B cell (primary cell): ENCODE results near the gene TNFRSF6B. TPM values are rescaled to one million over a fixed set of nuclear protein-coding genes. Genes with fewer than 3 reads are reported as not detected.

Experiments used
- ATAC-seq: fragments of 200-7000 bp; cut with Tn5 transposase; one replicate; pipeline ENCODE4 v1.10.0; 2021; ENCODE audit warnings: low read depth, mild to moderate bottlenecking, moderate number of reproducible peaks, moderate library complexity
- CTCF ChIA-PET: fragments of 350-600 bp; sonication (Branson Sonifier 250); formaldehyde crosslinking; loops from one replicate; lab custom pipeline; 2021; ENCODE audit warnings: antibody characterized with exemption, inconsistent platforms; lab: Charles Lee
- POLR2A ChIA-PET: fragments of 350-600 bp; sonication (Branson Sonifier 250); formaldehyde crosslinking; loops from one replicate; lab custom pipeline; 2021; ENCODE audit warnings: antibody characterized with exemption; lab: Charles Lee
- DNase-seq: peaks from one replicate; pipeline ENCODE4 v3.0.0; 2013
- H2AFZ ChIP-seq: 2 replicates; pipeline ENCODE4 v1.6.1; 2012; ENCODE audit warnings: mild to moderate bottlenecking, low read depth, low read length; ENCODE audit not compliant: insufficient read depth, poor library complexity, severe bottlenecking
- H3K27ac ChIP-seq, 2 donors: 1 replicate in 1 of 2; 2 replicates in 1 of 2; pipeline ENCODE4 v1.5.1; 2012 to 2013; ENCODE audit warnings: low read length in 2 of 2, mild to moderate bottlenecking in 2 of 2, moderate library complexity in 1 of 2
- H3K27me3 ChIP-seq, 4 experiments: fragments of 200-600 bp in 1 of 4; sonication (generic) in 1 of 4; replicated peaks in 1 of 4; 1 replicate in 2 of 4; 2 replicates in 2 of 4; pipeline versions ENCODE4 v1.6.1 to v1.7.0; 2013 to 2016; ENCODE audit warnings: low read length in 3 of 4, mild to moderate bottlenecking in 2 of 4, mixed read lengths in 1 of 4, moderate library complexity in 1 of 4; ENCODE audit not compliant: insufficient read depth in 4 of 4, control insufficient read depth in 3 of 4; ENCODE audit errors: control extremely low read depth in 1 of 4
- H3K36me3 ChIP-seq, 2 experiments: replicated peaks in 1 of 2; 1 replicate in 1 of 2; 2 replicates in 1 of 2; pipeline versions ENCODE4 v1.6.1 to v1.7.1; 2013; ENCODE audit warnings: low read length in 1 of 2; ENCODE audit not compliant: insufficient read depth in 2 of 2, control insufficient read depth in 1 of 2; ENCODE audit errors: control extremely low read depth in 1 of 2, extremely low read depth in 1 of 2
- H3K4me1 ChIP-seq, 2 donors: fragments of 200-600 bp in 1 of 2; sonication (generic) in 1 of 2; 1 replicate in 1 of 2; 2 replicates in 1 of 2; pipeline versions ENCODE4 v1.5.1 to v1.6.1; 2013 to 2017; ENCODE audit warnings: low read length in 2 of 2; ENCODE audit not compliant: control insufficient read depth in 2 of 2, insufficient read depth in 2 of 2
- H3K4me2 ChIP-seq: replicated peaks from 2 replicates; pipeline ENCODE3; 2012; ENCODE audit warnings: mild to moderate bottlenecking, low read depth, low read length; ENCODE audit not compliant: poor library complexity, severe bottlenecking
- H3K4me3 ChIP-seq, 5 experiments: fragments of 200-600 bp in 1 of 5; sonication (generic) in 1 of 5; 1 replicate in 3 of 5; 2 replicates in 2 of 5; pipeline versions ENCODE4 v1.5.1 to v1.7.0; 2011 to 2016; ENCODE audit warnings: low read length in 4 of 5, mild to moderate bottlenecking in 4 of 5, low read depth in 2 of 5, control low read depth in 1 of 5, moderate library complexity in 1 of 5; ENCODE audit not compliant: insufficient read depth in 1 of 5; ENCODE audit errors: control extremely low read depth in 1 of 5, extremely low read depth in 1 of 5
- H3K79me2 ChIP-seq: fragments of 200-600 bp; sonication (generic); one replicate; pipeline ENCODE4 v1.6.0; 2016; ENCODE audit warnings: low read length; ENCODE audit not compliant: control insufficient read depth, insufficient read depth
- H3K9ac ChIP-seq: fragments of 200-600 bp; sonication (generic); 2 replicates; pipeline ENCODE4 v1.6.1; 2017; ENCODE audit warnings: mild to moderate bottlenecking, low read length, moderate library complexity
- H3K9me3 ChIP-seq, 3 donors: one replicate each; pipeline versions ENCODE4 v1.6.1 to v1.7.1; 2013; ENCODE audit warnings: low read length in 2 of 3; ENCODE audit not compliant: control insufficient read depth in 2 of 3, insufficient read depth in 1 of 3; ENCODE audit errors: control extremely low read depth in 1 of 3
- H4K20me1 ChIP-seq: 2 replicates; pipeline ENCODE4 v1.6.0; 2012; ENCODE audit warnings: mild to moderate bottlenecking, low read length; ENCODE audit not compliant: insufficient read depth, control insufficient read depth, poor library complexity, severe bottlenecking
- H3K27ac Mint-ChIP-seq: one replicate; pipeline ENCODE4 v1.8.0; 2021; ENCODE audit warnings: mixed read lengths
- H3K27me3 Mint-ChIP-seq: one replicate; pipeline ENCODE4 v1.8.0; 2021; ENCODE audit warnings: mixed read lengths
- H3K4me1 Mint-ChIP-seq: one replicate; pipeline ENCODE4 v1.8.0; 2021; ENCODE audit warnings: mixed read lengths
- H3K4me3 Mint-ChIP-seq: one replicate; pipeline ENCODE4 v1.8.0; 2021; ENCODE audit warnings: mixed read lengths
- H3K9me3 Mint-ChIP-seq: one replicate; pipeline ENCODE4 v1.8.0; 2022; ENCODE audit warnings: mixed read lengths; ENCODE audit not compliant: insufficient read depth
- CTCF ChIP-seq: fragments of 200-600 bp; IDR thresholded peaks from one replicate; pipeline ENCODE4 v1.8.0; 2022; ENCODE audit warnings: antibody characterized with exemption, mild to moderate bottlenecking
- EZH2 ChIP-seq: IDR thresholded peaks from 2 replicates; pipeline ENCODE4 v1.6.1; 2012; ENCODE audit warnings: borderline replicate concordance, low read depth, mild to moderate bottlenecking, moderate library complexity, low read length; ENCODE audit not compliant: insufficient read depth, poor library complexity, severe bottlenecking
- WGBS: methylation state at CpG from one replicate; pipeline ENCODE4 v1.1.5; 2013; ENCODE audit warnings: missing lambda C conversion rate; ENCODE audit not compliant: insufficient coverage; 5-methylcytosine and 5-hydroxymethylcytosine counted together
- intact Hi-C: fragments of 100-400 bp; cut with micrococcal nuclease; formaldehyde crosslinking; loops from one replicate; pipeline ENCODE4 v1.10.0; 2022
- polyA plus RNA-seq: library from polyadenylated mRNA; depleted of rRNA; stranded (reverse); fragments of >200 nt; gene quantifications from 2 replicates; pipeline ENCODE4 v1.2.3, GENCODE V29; 2012
- total RNA-seq, 2 donors: library from RNA; stranded (reverse); fragments of 120-200 nt in 1 of 2; gene quantifications; 1 replicate in 1 of 2; 2 replicates in 1 of 2; pipeline versions ENCODE4 v1.2.3 to v1.2.4, GENCODE V29; 2013 to 2022

Gene TNFRSF6B
- total and polyA plus RNA-seq, 2 donors (not counting 1 experiment from before 2014, with no cell fraction given), result 6.7 TPM; not detected in 1

GRCh38 chr20:63685269-63686026 lies 11.0 kb upstream of the TNFRSF6B start:
- Histone ChIP-seq H3K4me2 (no peak overlapping the region), H3K36me3 (no peaks in the 10 kb centered on the region), H3K4me3 (no peak overlapping the region), H4K20me1 (no peaks in the 10 kb centered on the region), H3K9ac (no peak overlapping the region), H3K27ac (no peak overlapping the region), H3K27me3 (peaks cover 0 to 2% (median 0%) of the 10 kb centered on the region in 4 experiments), H2AFZ (no peak overlapping the region), H3K9me3 (no peaks in the 10 kb centered on the region), H3K4me1 (peaks cover 0 to 14% of the 10 kb centered on the region in 2 donors), H3K79me2 (no peaks in the 10 kb centered on the region)
- intact Hi-C loops, result no loop called here
- ChIA-PET CTCF (no interaction called here), POLR2A (interaction anchor here (0.7 kb wide), 1 partner anchor 119 kb away, joined by 6 read pairs; no protein-coding TSS in a partner anchor)
- 94% methylated on average over 20 of the region's 21 CpGs for WGBS
- H3K27ac Mint-ChIP-seq, result no peak overlapping the region
- no peaks in the 10 kb centered on the region for H3K27me3 Mint-ChIP-seq
- H3K9me3 Mint-ChIP-seq, result no peaks in the 10 kb centered on the region
- DNase-seq, result no peak
- no peak for ATAC-seq
- no peak overlapping the region for H3K4me3 Mint-ChIP-seq
- peaks cover 3% of the 10 kb centered on the region for H3K4me1 Mint-ChIP-seq
- no peak for TF ChIP-seq CTCF
- TF ChIP-seq EZH2, result no peak

DNA sequence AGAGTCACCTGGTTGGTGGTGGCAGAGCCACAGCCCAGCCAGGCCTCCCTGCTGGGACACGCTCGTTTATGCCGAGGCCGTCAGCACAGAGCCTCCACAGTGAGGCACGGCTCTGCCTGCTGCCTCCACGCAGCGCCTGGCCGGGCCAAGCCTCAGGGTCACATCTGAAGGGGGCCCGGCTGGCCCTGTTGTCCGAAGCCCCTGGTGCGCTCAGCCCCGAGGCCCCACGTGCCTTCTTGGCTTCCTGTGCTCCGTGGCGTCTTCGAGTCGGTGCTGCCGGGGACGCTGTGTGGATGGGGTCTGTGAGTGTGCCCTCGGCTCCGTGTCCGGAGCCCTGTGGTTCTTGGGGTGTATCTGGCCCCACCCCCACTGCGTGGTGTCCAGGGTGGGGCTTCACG lies 10.4 kb upstream of the TNFRSF6B start:
- TF ChIP-seq CTCF (no peak), EZH2 (no peak)
- POLR2A ChIA-PET, result no interaction called here
- no peaks in the 10 kb centered on the region for H3K36me3 ChIP-seq
- no peaks in the 10 kb centered on the region for H3K79me2 ChIP-seq
- no peak overlapping the region for H3K4me3 ChIP-seq
- 91% methylated on average over 24 of the region's 24 CpGs for WGBS
- Mint-ChIP-seq H3K4me1 (peaks cover 3% of the 10 kb centered on the region), H3K27ac (no peak overlapping the region), H3K4me3 (no peak overlapping the region), H3K9me3 (no peaks in the 10 kb centered on the region), H3K27me3 (no peaks in the 10 kb centered on the region)
- peaks cover 0 to 2% (median 0%) of the 10 kb centered on the region in 4 experiments for H3K27me3 ChIP-seq
- no peaks in the 10 kb centered on the region for H4K20me1 ChIP-seq
- no peak for ATAC-seq
- H3K9ac ChIP-seq, result no peak overlapping the region
- no peak overlapping the region for H3K27ac ChIP-seq
- H3K4me1 ChIP-seq, result peaks cover 0 to 14% of the 10 kb centered on the region in 2 donors
- intact Hi-C loops, result no loop called here
- H3K4me2 ChIP-seq, result no peak overlapping the region
- no peak for DNase-seq
- no peaks in the 10 kb centered on the region for H3K9me3 ChIP-seq
- H2AFZ ChIP-seq, result no peak overlapping the region
- CTCF ChIA-PET, result no interaction called here
